Measurements from ENCODE around the gene RABL2A.
"Not testable (repeated sequence)": the region's sequence is repeated elsewhere in the genome, so short reads cannot be mapped to it uniquely, and the experiment has no call there.

RABL2A gene

GRCh38 chr2:113685471-113685870 lies 58.4 kb downstream of the RABL2A start:
- no peak for DNase-seq (ENCODE audit: low spot score)

- no peak for DNase-seq (ENCODE audit: low spot score)
Observed at GRCh38 chr2:113686537-113686936, 59.5 kb downstream of the RABL2A start.

DNA sequence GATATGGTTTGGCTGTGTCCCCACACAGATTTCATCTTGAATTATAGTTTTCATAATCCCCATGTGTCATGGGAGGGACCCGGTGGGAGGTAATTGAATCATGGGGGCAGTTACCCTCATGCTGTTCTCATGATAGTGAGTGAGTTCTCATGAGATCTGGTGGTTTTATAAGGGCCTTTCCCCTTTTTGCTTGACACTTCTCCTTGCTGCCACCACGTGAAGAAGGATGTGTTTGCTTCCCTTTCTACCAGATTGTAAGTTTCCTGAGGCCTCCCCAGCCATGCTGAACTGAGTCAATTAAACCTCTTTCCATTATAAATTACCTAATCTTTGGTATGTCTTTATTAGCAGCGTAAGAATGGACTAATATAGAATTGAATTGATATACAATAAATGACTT lies 63.8 kb downstream of the RABL2A start:
- DNase-seq (ENCODE audit: low spot score): not testable (repeated sequence)
